ENCODE measurements around the gene ARID1B. TPM values are rescaled to one million over a fixed set of nuclear protein-coding genes. Genes with fewer than 3 reads are reported as not detected.

The ARID1B gene
- total RNA-seq, 1 donor from 2014 or later, result 62.1 TPM

DNA sequence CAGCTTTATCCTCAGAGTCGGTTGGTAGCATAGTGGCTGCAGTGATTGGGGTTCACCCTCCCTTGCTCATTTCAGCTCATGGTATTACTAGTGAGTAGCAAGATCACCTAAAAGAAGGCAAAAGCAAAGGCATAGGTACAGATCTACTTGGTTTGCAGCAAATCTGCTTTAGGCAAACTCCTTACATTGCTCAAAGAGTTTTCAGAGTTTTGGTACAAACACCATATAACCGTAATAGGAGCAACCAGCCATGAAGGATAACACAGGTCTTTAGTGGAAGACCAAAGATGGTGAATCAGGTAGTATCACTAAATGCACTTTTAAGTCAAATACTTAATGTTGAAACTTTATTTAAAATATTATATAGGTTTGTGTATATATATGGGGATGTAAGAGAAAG, 172.9 kb downstream of the ARID1B start:
- Histone ChIP-seq H3K9me3 (ENCODE audit: low read depth) (no peaks in the 10 kb centered on the region), H3F3A (ENCODE audit: low read depth) (no peaks in the 10 kb centered on the region), H3K4me2 (no peak overlapping the region), H3K79me2 (ENCODE audit: low read depth) (peaks cover 100% of the 10 kb centered on the region), H3K9ac (no peak overlapping the region), H3K4me1 (peaks cover 27% of the 10 kb centered on the region), H3K27me3 (no peaks in the 10 kb centered on the region), H2AFZ (replicated peaks) (no peak overlapping the region), H3K4me3 (no peak overlapping the region), H3K36me3 (no peaks in the 10 kb centered on the region), H4K20me1 (ENCODE audit: low read depth) (peaks cover 61% of the 10 kb centered on the region), H3K27ac (no peak overlapping the region)
- TF ChIP-seq, protein P1, sequence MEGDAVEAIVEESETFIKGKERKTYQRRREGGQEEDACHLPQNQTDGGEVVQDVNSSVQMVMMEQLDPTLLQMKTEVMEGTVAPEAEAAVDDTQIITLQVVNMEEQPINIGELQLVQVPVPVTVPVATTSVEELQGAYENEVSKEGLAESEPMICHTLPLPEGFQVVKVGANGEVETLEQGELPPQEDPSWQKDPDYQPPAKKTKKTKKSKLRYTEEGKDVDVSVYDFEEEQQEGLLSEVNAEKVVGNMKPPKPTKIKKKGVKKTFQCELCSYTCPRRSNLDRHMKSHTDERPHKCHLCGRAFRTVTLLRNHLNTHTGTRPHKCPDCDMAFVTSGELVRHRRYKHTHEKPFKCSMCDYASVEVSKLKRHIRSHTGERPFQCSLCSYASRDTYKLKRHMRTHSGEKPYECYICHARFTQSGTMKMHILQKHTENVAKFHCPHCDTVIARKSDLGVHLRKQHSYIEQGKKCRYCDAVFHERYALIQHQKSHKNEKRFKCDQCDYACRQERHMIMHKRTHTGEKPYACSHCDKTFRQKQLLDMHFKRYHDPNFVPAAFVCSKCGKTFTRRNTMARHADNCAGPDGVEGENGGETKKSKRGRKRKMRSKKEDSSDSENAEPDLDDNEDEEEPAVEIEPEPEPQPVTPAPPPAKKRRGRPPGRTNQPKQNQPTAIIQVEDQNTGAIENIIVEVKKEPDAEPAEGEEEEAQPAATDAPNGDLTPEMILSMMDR (IDR thresholded peaks at IDR 0.05), result no peak
- no peak for TF ChIP-seq EZH2phosphoT487 (IDR thresholded peaks at IDR 0.05)
- Mint-ChIP-seq H3K36me3 (peaks cover 2% of the 10 kb centered on the region), H3K27ac (no peak overlapping the region), H3K4me3 (no peak overlapping the region), H3K27me3 (ENCODE audit: insufficient read depth, low read depth) (peaks cover 6% of the 10 kb centered on the region), H3K9me3 (no peaks in the 10 kb centered on the region), H3K4me1 (peaks cover 63% of the 10 kb centered on the region)
- no peak for DNase-seq (ENCODE audit: low spot score)

DNA sequence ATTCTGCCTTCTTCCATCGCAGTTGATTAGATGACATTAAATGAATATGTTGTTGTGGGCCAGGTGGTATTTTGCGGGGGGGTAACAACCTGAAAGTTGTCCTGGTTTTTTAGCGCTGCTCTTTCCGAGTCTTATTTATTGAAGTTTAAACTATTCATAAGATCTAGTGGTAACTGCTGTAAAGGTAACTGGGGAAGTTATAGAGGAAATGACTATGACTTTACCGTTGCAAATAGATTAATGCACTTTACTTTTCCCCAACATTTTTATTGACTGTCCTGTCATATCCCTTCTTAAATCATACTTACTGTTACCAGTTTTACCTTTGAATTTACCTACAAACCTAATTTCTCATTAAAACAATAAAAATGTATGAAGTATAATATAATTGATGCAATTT, 173.4 kb downstream of the ARID1B start:
- DNase-seq (ENCODE audit: low spot score), result no peak
- H3K4me3 ChIP-seq, result no peak overlapping the region
- Mint-ChIP-seq H3K4me1 (peaks cover 63% of the 10 kb centered on the region), H3K9me3 (no peaks in the 10 kb centered on the region), H3K27me3 (ENCODE audit: insufficient read depth, low read depth) (peaks cover 6% of the 10 kb centered on the region), H3K4me3 (no peak overlapping the region), H3K36me3 (peaks cover 2% of the 10 kb centered on the region), H3K27ac (no peak overlapping the region)
- H3K36me3 ChIP-seq, result no peaks in the 10 kb centered on the region
- no peaks in the 10 kb centered on the region for H3K27me3 ChIP-seq
- peaks cover 62% of the 10 kb centered on the region for H4K20me1 ChIP-seq (ENCODE audit: low read depth)
- no peaks in the 10 kb centered on the region for H3F3A ChIP-seq (ENCODE audit: low read depth)
- H3K4me2 ChIP-seq, result no peak overlapping the region
- no peak overlapping the region for H2AFZ ChIP-seq (replicated peaks)
- no peak for TF ChIP-seq EZH2 (IDR thresholded peaks at IDR 0.05)
- TF ChIP-seq EZH2phosphoT487 (IDR thresholded peaks at IDR 0.05), result no peak
- TF ChIP-seq, protein P1 (IDR thresholded peaks at IDR 0.05), result no peak
- H3K4me1 ChIP-seq, result peaks cover 27% of the 10 kb centered on the region
- no peak overlapping the region for H3K9ac ChIP-seq
- peaks cover 100% of the 10 kb centered on the region for H3K79me2 ChIP-seq (ENCODE audit: low read depth)
- no peaks in the 10 kb centered on the region for H3K9me3 ChIP-seq (ENCODE audit: low read depth)
- H3K27ac ChIP-seq, result no peak overlapping the region

DNA sequence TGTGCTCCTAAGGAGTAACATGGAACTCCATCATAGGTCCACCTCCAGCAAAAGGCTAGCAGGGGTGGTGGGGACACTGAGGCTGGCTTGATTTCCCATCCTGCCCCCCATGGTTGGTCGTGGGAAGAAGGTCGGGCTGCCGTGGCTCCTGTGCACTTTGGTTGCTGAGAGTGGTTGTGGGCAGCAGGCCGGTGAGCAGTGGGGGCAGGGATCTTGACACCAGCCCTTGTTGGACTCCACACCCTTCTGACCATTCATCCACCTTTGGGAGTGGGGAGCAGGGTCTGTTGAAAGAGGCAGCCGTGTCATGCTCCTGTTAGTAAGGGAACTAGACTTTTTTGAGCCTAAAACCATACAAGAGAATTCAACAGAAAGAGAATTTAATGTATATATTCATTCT, 175.2 kb downstream of the ARID1B start:
- no peaks in the 10 kb centered on the region for H3K9me3 ChIP-seq (ENCODE audit: low read depth)
- H3K79me2 ChIP-seq (ENCODE audit: low read depth), result peaks cover 100% of the 10 kb centered on the region
- H3K4me3 ChIP-seq, result no peak overlapping the region
- peak overlapping the region; percentile 24 for H3K4me3 Mint-ChIP-seq
- no peak for DNase-seq (ENCODE audit: low spot score)
- H3K27me3 Mint-ChIP-seq (ENCODE audit: insufficient read depth, low read depth), result no peaks in the 10 kb centered on the region
- no peak overlapping the region for H2AFZ ChIP-seq (replicated peaks)
- no peak overlapping the region for H3K27ac ChIP-seq
- H3K36me3 Mint-ChIP-seq, result peaks cover 2% of the 10 kb centered on the region
- no peaks in the 10 kb centered on the region for H3K36me3 ChIP-seq
- H3K4me2 ChIP-seq, result peak overlapping the region; percentile 21
- TF ChIP-seq EZH2 (IDR thresholded peaks at IDR 0.05), result no peak
- TF ChIP-seq, protein P1 (IDR thresholded peaks at IDR 0.05), result no peak
- TF ChIP-seq EZH2phosphoT487 (IDR thresholded peaks at IDR 0.05), result no peak
- peaks cover 51% of the 10 kb centered on the region for H4K20me1 ChIP-seq (ENCODE audit: low read depth)
- H3K4me1 ChIP-seq, result peaks cover 27% of the 10 kb centered on the region
- H3K27ac Mint-ChIP-seq, result peak overlapping the region; percentile 98
- no peaks in the 10 kb centered on the region for H3K9me3 Mint-ChIP-seq
- peaks cover 47% of the 10 kb centered on the region for H3K4me1 Mint-ChIP-seq
- no peaks in the 10 kb centered on the region for H3F3A ChIP-seq (ENCODE audit: low read depth)
- no peak overlapping the region for H3K9ac ChIP-seq
- no peaks in the 10 kb centered on the region for H3K27me3 ChIP-seq

All from neural progenitor cell (in vitro differentiated cells).